T-helper 1 cell treated with Interleukin-12 subunit alpha and Interleukin-12 subunit beta and Interleukin-4 antibody, amounts not matched to agents 30 μg/mL and 1 μg/mL, for 36 hours (primary cell): ENCODE data around the gene LYPLAL1.

ENCODE experiments used
- H3K27ac Mint-ChIP-seq: one replicate; pipeline ENCODE4 v1.8.0; 2021; ENCODE audit warnings: mild to moderate bottlenecking, mixed read lengths
- H3K27me3 Mint-ChIP-seq: one replicate; pipeline ENCODE4 v1.8.0; 2021; ENCODE audit warnings: low read depth, mixed read lengths
- H3K36me3 Mint-ChIP-seq: one replicate; pipeline ENCODE4 v1.8.0; 2021; ENCODE audit warnings: low read depth, mixed read lengths
- H3K4me1 Mint-ChIP-seq: one replicate; pipeline ENCODE4 v1.8.0; 2021; ENCODE audit warnings: low read depth, mixed read lengths
- H3K4me3 Mint-ChIP-seq: one replicate; pipeline ENCODE4 v1.8.0; 2021; ENCODE audit warnings: mild to moderate bottlenecking, moderate library complexity, mixed read lengths
- H3K9me3 Mint-ChIP-seq: one replicate; pipeline ENCODE4 v1.8.0; 2021; ENCODE audit warnings: mixed read lengths

Gene LYPLAL1

DNA sequence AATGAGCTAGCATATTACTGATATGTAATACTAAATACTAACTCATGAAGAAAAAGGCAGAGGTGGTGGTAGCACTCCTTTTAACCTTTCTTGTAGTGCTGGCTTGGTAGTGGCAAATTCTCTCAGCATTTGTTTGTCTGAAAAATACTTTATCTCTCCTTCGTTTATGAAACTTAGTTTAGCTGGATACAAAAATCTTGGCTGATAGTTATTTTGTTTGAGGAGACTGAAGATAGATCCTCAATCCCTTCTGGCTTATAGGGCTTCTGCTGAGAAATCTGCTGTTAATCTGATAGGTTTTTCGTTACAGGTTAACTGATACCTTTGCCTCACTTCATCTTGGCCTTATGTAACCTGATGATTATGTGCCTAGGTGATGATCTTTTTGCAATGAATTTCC is 87.8 kb downstream of the LYPLAL1 start:
- Mint-ChIP-seq H3K27ac (no peak overlapping the region), H3K9me3 (peaks cover 7% of the 10 kb centered on the region), H3K4me1 (no peaks in the 10 kb centered on the region), H3K36me3 (no peaks in the 10 kb centered on the region), H3K4me3 (no peak overlapping the region), H3K27me3 (no peaks in the 10 kb centered on the region)
